Ammon's horn (tissue), 1 donor: ENCODE data around the gene NCOA7.
"Not testable (repeated sequence)": the region's sequence is repeated elsewhere in the genome, so short reads cannot be mapped to it uniquely, and the experiment has no call there.

Source experiments
- DNase-seq: peaks from one replicate; pipeline ENCODE4 v3.0.0-alpha.2; 2016; ENCODE audit warnings: low spot score

NCOA7 gene

GRCh38 chr6:125835221-125835744 lies 44.5 kb downstream of the NCOA7 start:
- no peak for DNase-seq

GRCh38 chr6:125836466-125836865 lies 45.7 kb downstream of the NCOA7 start:
- no peak for DNase-seq

- DNase-seq: peak; percentile 61
Measured at GRCh38 chr6:125839471-125839870, 48.7 kb downstream of the NCOA7 start.

GRCh38 chr6:125839879-125840278 lies 49.1 kb downstream of the NCOA7 start:
- DNase-seq: no peak

GRCh38 chr6:125841356-125842090 lies 50.8 kb downstream of the NCOA7 start:
- DNase-seq: no peak

GRCh38 chr6:125842091-125842626 lies 51.4 kb downstream of the NCOA7 start:
- DNase-seq: no peak

- no peak for DNase-seq
Measured at GRCh38 chr6:125843593-125843992, 52.8 kb downstream of the NCOA7 start.

GRCh38 chr6:125844989-125845388 lies 54.2 kb downstream of the NCOA7 start:
- DNase-seq: no peak

- no peak for DNase-seq
Measured at GRCh38 chr6:125846292-125847024, 55.7 kb downstream of the NCOA7 start.

- DNase-seq: not testable (repeated sequence)
Measured at GRCh38 chr6:125848286-125848685, 57.5 kb downstream of the NCOA7 start.

- DNase-seq: peak; percentile 66
Measured at GRCh38 chr6:125850361-125850760, 59.6 kb downstream of the NCOA7 start.

GRCh38 chr6:125852587-125852986 lies 61.8 kb downstream of the NCOA7 start:
- DNase-seq: no peak

- DNase-seq: no peak
Measured at GRCh38 chr6:125853168-125853567, 62.4 kb downstream of the NCOA7 start.

- no peak for DNase-seq
Measured at GRCh38 chr6:125853756-125854155, 63.0 kb downstream of the NCOA7 start.

GRCh38 chr6:125854355-125854754 lies 63.6 kb downstream of the NCOA7 start:
- no peak for DNase-seq

GRCh38 chr6:125855783-125856182 lies 65.0 kb downstream of the NCOA7 start:
- no peak for DNase-seq

- DNase-seq: no peak
Measured at GRCh38 chr6:125857846-125858245, 67.1 kb downstream of the NCOA7 start.

GRCh38 chr6:125858427-125859320 lies 67.9 kb downstream of the NCOA7 start:
- DNase-seq: peak; percentile 89

GRCh38 chr6:125859727-125860126 lies 69.0 kb downstream of the NCOA7 start:
- no peak for DNase-seq

GRCh38 chr6:125863023-125863422 lies 72.3 kb downstream of the NCOA7 start:
- DNase-seq: no peak

GRCh38 chr6:125865015-125865414 lies 74.3 kb downstream of the NCOA7 start:
- no peak for DNase-seq

GRCh38 chr6:125866433-125866832 lies 75.7 kb downstream of the NCOA7 start:
- DNase-seq: no peak
